Natural killer cell treated with Interleukin-12 subunit alpha and Interleukin-12 subunit beta and Interleukin-15 and Interleukin-18, amount 100 ng/mL, for 72 hours (primary cell): ENCODE data around the gene ARID3B. TPM values are rescaled to one million over a fixed set of nuclear protein-coding genes. Genes with fewer than 3 reads are reported as not detected.
A peak's percentile ranks its signal among the peaks of the same experiment; 100 is the strongest.
"Not testable (repeated sequence)": the region's sequence is repeated elsewhere in the genome, so short reads cannot be mapped to it uniquely, and the experiment has no call there.

Source experiments
- ATAC-seq, 2 donors: fragments of 150-1000 bp; cut with Tn5 transposase in 1 of 2; sonication (Bioruptor Pico), chemical (Tn5 transposase) in 1 of 2; 2 replicates each; pipeline ENCODE4 v1.10.0; 2021
- DNase-seq: peaks from one replicate; pipeline ENCODE4 v3.0.0; 2022; ENCODE audit warnings: low spot score
- H3K27ac Mint-ChIP-seq, 2 donors: 1 replicate in 1 of 2; 2 replicates in 1 of 2; pipeline ENCODE4 v1.8.0; 2022; ENCODE audit warnings: mixed read lengths in 2 of 2, mild to moderate bottlenecking in 1 of 2, moderate library complexity in 1 of 2
- H3K27me3 Mint-ChIP-seq, 2 donors: 1 replicate in 1 of 2; 2 replicates in 1 of 2; pipeline ENCODE4 v1.8.0; 2022; ENCODE audit warnings: mixed read lengths in 2 of 2
- H3K36me3 Mint-ChIP-seq: one replicate; pipeline ENCODE4 v1.8.0; 2022; ENCODE audit warnings: mixed read lengths
- H3K4me1 Mint-ChIP-seq, 2 donors: 1 replicate in 1 of 2; 2 replicates in 1 of 2; pipeline ENCODE4 v1.8.0; 2022; ENCODE audit warnings: low read depth in 2 of 2, mixed read lengths in 2 of 2, mild to moderate bottlenecking in 1 of 2
- H3K4me3 Mint-ChIP-seq: one replicate; pipeline ENCODE4 v1.8.0; 2022; ENCODE audit warnings: mixed read lengths
- H3K9me3 Mint-ChIP-seq: 2 replicates; pipeline ENCODE4 v1.8.0; 2022; ENCODE audit warnings: mixed read lengths
- total RNA-seq, 2 donors: library from RNA; stranded (reverse); gene quantifications; one replicate each; pipeline ENCODE4 v1.2.3, GENCODE V29; 2022

The ARID3B gene
- total RNA-seq, 2 donors from 2014 or later: 77.1 to 105 TPM

DNA sequence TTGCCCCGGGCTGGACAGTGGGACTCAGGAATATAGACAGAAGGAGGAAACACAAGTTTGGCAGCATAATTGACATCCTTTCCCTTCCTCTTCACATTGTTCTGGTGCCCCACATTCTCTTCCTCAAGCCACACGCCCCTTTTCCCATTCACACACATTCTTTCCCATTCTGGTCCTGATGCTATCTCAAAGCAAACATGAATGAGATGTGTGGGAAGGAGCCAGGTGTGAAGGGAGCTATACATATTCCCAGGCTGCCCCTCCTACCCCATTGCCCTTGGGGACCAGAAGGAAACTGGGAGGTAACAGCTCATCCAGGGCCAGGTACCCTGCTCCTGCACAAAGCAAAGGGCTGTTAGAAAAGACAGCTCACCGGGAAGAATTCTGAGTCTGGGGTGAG is 51.2 kb downstream of the ARID3B start:
- no peak overlapping the region for H3K27ac Mint-ChIP-seq
- H3K36me3 Mint-ChIP-seq: peaks cover 17% of the 10 kb centered on the region
- H3K4me3 Mint-ChIP-seq: no peak overlapping the region
- H3K4me1 Mint-ChIP-seq: peaks cover 0 to 3% of the 10 kb centered on the region in 2 donors
- no peaks in the 10 kb centered on the region for H3K27me3 Mint-ChIP-seq
- no peak for ATAC-seq
- no peak for DNase-seq
- no peaks in the 10 kb centered on the region for H3K9me3 Mint-ChIP-seq

DNA sequence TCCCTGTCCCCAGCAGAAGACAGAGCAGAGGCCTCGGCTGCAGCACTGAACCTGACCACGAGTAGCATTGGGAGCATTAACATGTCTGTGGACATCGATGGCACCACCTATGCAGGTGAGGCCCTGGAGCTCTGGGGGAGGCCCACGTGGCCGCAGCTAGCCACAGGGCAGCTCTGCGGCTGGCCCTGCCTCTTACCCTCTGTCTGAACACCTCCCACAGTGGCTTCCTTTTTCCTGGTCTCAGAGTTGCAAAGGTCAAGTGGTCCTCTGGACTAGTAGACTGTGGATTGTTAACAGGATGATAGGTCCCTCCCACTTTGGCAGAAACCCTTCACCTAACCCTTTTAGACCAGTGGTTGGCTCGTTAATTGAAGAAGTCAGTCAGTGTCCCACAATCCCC is 52.1 kb downstream of the ARID3B start:
- no peak overlapping the region for H3K27ac Mint-ChIP-seq

DNA sequence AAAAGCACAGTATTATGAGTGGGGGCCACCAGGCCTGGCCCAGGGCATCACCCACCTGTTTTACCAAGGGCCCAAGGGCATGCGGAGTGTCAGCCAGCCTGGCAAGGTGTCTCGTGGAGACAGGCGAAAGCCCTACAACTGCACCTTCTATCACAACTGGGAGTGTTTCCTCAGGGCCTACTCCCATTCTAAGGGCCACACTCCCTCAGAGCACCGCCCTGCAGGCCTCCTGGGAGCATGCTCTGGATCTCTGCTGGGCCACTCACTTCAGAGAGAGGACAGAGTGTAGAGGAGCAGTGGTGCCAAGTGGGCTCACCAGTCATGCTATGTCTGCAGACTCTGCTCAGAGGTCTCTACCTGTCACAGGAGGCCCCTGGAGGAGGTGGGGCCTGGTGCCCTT is 53.4 kb downstream of the ARID3B start:
- H3K4me1 Mint-ChIP-seq: peaks cover 13 to 17% of the 10 kb centered on the region in 2 donors
- ATAC-seq (no peak), DNase-seq (no peak)
- no peaks in the 10 kb centered on the region for H3K27me3 Mint-ChIP-seq
- no peaks in the 10 kb centered on the region for H3K9me3 Mint-ChIP-seq
- peaks cover 16% of the 10 kb centered on the region for H3K36me3 Mint-ChIP-seq
- no peak overlapping the region for H3K27ac Mint-ChIP-seq
- no peak overlapping the region for H3K4me3 Mint-ChIP-seq

More for the DNA sequence above, 52.1 kb downstream of the ARID3B start:
- Mint-ChIP-seq H3K9me3 (no peaks in the 10 kb centered on the region), H3K4me1 (peaks cover 7% of the 10 kb centered on the region in 2 donors), H3K36me3 (peaks cover 16% of the 10 kb centered on the region), H3K27me3 (no peaks in the 10 kb centered on the region), H3K4me3 (no peak overlapping the region)
- ATAC-seq (no peak), DNase-seq (no peak)

DNA sequence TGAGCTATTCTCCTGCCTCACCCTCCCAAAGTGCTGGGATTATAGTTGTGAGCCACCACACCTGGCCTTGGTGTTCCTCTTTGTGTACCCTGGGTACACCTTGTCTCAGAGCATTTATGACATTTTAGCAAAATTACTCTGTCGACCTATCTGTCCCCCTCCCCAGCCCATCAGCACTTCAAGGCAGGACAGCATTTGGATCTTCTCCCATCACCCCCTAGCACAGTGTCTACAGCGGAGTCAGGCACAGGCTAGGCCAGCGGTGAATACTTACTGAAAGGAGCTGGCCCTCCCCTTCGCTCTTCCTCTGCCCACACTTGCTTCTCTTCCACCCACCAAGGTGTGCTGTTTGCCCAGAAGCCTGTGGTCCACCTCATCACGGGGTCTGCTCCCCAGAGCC is 54.3 kb downstream of the ARID3B start:
- H3K27me3 Mint-ChIP-seq: no peaks in the 10 kb centered on the region
- peaks cover 13 to 17% of the 10 kb centered on the region in 2 donors for H3K4me1 Mint-ChIP-seq
- no peak for ATAC-seq
- H3K9me3 Mint-ChIP-seq: no peaks in the 10 kb centered on the region
- H3K4me3 Mint-ChIP-seq: no peak overlapping the region
- peak overlapping the region in 1 of 2 donors; percentile 63 for H3K27ac Mint-ChIP-seq
- no peak for DNase-seq
- peaks cover 9% of the 10 kb centered on the region for H3K36me3 Mint-ChIP-seq

DNA sequence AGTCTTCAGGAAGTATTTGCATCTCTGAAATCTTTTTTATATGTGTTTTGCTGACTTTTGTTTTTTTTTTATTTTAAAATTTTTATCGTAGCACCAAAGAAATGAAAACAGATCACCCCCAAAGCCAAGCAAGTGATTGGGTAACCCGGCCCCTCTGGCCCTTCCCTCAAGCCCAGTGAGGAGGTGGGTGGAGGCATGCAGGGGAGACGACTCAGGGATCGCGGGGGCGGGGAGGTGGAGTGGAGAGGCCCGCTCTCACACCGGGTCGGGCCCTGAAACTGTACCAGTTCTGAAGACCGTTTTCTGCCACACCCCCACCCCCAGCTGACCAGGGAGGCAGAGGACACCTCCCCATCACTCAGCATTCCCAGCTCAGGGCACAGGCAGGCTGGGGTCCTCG is 55.7 kb downstream of the ARID3B start:
- ATAC-seq, DNase-seq, H3K9me3 Mint-ChIP-seq, H3K4me3 Mint-ChIP-seq, H3K36me3 Mint-ChIP-seq, H3K27me3 Mint-ChIP-seq: not testable (repeated sequence)
- peak overlapping the region in 1 of 2 donors; percentile 56 for H3K27ac Mint-ChIP-seq
- peaks cover 13 to 17% of the 10 kb centered on the region in 2 donors for H3K4me1 Mint-ChIP-seq

DNA sequence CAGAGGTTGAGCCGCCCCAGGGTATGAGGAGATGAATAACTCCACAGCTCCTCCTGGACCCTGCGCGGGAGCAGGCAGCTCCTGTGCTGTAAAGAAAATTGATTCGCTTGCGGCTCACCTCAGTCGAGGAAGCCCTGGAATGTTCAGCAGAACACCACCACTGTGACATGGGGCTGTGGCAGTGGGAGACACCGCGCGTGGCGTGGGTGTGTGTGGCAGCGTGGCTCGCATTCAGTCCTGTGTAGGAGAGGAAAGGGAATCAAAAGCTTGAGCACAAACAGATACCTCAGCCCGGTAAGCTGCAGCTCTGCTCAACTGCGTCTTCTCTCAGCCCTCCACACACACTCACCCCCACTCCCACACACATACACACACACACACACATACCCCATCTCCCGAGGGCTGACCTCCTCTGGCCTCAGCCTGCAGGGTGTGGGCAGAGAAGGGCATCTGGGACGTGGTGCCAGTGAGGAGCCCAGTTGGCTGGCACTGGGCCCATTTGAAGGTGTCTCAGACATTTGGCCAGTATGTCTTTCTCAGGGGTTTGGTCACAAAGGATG is 56.2 kb downstream of the ARID3B start:
- H3K27me3 Mint-ChIP-seq, ATAC-seq, H3K4me3 Mint-ChIP-seq, H3K36me3 Mint-ChIP-seq, H3K27ac Mint-ChIP-seq, H3K9me3 Mint-ChIP-seq, DNase-seq: not testable (repeated sequence)
- H3K4me1 Mint-ChIP-seq: peaks cover 13 to 17% of the 10 kb centered on the region in 2 donors

DNA sequence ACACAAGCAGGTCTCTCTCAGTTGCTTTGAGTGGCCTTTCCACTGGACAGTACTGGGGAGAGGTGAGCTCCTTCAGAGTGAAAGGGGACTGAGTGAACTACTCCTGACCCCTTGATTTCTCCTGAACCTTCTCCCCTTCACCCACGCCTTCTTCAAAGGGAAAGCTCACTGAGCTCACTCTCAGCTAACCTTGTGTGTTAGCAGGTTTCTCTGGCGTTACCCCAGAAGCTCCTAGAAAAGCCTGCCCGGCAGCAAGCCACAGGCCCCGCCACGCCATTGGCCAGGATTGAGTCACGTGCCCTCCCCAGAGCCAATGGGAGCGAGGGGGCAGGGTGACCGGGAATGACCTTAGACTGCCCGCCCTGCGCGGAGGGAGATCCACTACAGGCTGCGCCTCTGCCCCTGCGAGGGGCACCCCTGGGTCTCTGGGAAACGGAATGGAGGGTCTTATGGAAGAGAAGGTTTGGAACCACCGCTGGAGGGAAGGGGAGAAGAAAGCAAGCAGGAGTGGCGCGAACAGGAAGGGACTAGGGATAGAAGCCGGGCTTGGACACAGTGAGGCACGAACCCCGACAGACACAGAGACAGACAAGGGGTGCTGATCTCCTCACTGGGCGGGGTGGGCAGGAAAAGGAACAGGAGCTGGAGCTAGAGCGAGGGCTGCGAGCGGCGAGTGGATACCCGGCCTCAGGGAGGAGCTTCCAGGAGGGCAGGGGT is 57.3 kb downstream of the ARID3B start:
- Mint-ChIP-seq H3K36me3 (peaks cover 5% of the 10 kb centered on the region), H3K4me1 (peaks cover 13 to 19% of the 10 kb centered on the region in 2 donors), H3K9me3 (no peaks in the 10 kb centered on the region), H3K27me3 (no peaks in the 10 kb centered on the region), H3K4me3 (peak overlapping the region; percentile 95), H3K27ac (peak overlapping the region; percentile 81 to 92)
- peak; percentile 95 to 97 for ATAC-seq
- peak; percentile 90 for DNase-seq

DNA sequence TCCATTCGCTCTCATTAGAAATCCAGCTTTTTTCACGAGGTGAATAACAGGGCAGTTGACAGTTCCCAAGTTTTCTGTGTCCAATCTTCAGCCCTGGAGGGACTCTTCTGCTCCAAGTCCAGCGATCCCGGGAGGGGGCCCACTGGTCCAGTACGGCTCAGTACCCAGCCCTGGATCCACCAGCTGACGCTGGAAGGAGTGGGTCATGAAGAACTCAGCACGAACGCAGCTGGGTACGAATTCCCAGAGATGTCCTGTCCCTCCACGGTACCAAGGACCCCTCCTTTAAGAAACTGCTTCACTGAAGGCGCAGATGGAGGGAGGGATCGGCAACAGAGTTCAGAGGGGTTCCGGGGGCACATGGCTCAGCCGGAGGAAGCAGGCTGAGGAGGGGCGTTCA is 58.1 kb downstream of the ARID3B start:
- H3K27ac Mint-ChIP-seq: no peak overlapping the region
- no peak for ATAC-seq
- H3K36me3 Mint-ChIP-seq: no peaks in the 10 kb centered on the region
- H3K4me1 Mint-ChIP-seq: peaks cover 13 to 19% of the 10 kb centered on the region in 2 donors
- no peaks in the 10 kb centered on the region for H3K27me3 Mint-ChIP-seq
- peak overlapping the region; percentile 95 for H3K4me3 Mint-ChIP-seq
- DNase-seq: no peak
- H3K9me3 Mint-ChIP-seq: no peaks in the 10 kb centered on the region

DNA sequence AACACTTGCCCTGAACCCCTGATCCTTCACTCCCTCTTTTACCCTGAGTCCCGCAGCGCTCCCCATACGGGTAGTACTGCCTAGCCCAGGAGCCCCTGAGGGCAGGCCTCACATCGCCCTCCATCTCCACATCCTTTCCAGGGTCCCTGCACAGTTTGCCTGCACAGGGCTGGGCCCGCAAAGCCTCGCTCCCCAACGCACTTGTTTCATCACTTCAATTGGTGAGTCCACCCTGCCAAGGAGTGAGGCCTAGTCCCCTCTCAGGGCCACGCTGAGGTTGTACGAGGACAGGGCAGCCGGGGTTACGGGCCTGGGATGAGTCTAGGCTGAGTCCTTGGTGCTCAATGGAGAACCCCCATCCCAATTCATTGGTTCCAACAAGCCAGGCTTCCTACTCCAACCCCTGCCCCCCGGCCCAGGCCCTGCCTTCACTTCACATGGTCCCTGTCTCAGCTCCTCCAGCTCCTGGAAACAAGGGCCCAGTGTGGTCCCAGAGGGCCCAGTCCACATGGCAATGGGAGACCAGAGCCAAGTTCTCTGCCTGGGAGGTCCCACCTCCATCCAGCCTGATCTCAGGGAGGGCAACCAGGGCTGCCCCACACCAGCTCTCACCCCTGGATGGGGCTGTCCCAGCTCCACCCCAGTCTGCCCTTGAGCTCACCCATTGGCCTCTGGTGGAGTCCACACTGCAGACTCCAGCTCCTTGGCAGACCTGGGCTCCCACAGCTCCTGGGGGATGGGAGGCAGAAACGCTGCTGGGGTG is 62.2 kb downstream of the ARID3B start:
- Mint-ChIP-seq H3K36me3 (no peaks in the 10 kb centered on the region), H3K27me3 (no peaks in the 10 kb centered on the region), H3K4me3 (no peak overlapping the region), H3K27ac (no peak overlapping the region), H3K4me1 (peaks cover 6 to 12% of the 10 kb centered on the region in 2 donors), H3K9me3 (no peaks in the 10 kb centered on the region)
- DNase-seq (no peak), ATAC-seq (peak in 1 of 2 donors; percentile 7)

DNA sequence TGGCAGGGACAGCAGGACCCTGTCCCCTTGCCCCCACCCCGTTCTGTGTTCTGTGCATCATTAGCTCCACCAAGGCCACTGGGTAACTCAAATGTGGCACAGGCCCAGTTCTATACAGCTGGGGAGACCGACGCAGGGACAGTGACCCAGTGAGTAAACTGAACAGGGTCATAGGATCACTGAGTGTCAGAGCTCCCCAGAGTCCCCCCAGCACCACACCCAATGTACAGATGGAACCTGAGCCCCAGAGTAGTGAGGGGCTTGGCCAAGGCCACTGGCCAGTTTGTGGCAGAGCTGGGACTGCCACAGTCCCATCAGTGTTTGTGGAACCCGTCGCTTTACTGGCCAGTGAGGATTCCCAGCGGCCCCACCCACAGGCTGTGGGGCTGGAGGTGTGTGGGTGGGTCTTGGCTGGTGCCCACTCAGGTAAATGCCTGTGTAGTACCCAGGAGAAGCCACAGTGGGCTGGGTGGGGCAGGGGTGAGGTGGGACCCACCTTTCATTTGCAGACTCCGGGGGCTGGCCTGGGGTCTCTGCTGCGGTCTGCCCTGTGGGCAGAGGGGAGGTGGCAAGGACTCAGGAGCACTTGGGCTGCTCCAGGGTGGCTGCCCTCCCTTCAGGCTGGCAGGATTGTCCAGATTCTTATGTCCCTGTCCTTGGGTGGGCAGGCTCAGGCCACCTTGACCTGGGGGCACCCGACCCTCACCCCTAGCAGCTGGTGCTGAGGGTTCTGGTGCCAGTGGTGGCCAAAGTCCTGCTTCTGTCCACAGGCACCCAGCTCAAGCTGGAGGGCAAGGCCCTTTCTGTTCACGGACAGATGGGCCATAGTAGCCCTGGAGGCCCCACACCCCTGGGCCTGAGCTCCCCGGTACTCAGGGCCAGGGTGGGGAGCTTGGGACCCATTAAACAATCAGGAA is 63.0 kb downstream of the ARID3B start:
- no peak overlapping the region for H3K27ac Mint-ChIP-seq
- no peaks in the 10 kb centered on the region for H3K36me3 Mint-ChIP-seq
- no peak overlapping the region for H3K4me3 Mint-ChIP-seq

DNA sequence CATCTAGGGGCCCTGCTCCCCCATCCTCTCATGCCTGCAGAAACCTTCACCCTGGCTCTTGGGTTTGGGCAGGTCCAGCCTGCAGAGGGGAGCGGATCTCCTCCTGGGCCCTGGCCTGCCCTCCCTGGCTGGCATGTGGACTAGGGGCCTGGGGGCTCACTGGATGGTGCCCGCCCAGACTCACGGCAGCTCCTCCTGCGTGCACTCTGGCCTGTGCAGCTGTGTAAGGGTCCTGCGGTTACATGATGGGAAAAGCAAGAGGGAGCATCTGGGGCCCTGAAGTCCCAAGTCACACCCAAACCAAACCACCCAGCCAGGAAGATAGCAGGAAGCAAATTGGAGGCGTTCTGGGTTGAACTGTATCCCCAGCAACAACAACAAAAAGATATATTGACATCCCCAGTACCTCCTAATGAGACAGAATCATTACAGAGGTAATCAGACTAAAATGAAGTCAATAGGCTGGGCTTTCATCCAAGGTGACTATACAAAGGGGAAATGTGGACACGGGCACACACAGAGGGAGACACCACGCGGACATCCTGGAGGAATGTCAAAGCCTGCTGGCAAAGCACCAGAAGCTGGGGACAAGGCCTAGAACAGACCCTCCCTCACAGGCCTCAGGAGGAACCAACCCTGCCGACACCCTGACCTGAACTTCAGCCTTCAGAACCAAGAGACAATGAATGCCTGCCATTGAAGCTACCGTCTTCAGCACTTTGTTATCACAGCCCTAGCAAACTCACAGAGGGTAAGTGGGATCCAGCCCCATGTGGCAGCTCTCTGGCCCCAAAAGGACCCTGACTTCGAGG is 64.2 kb downstream of the ARID3B start:
- no peak for DNase-seq
- no peaks in the 10 kb centered on the region for H3K27me3 Mint-ChIP-seq
- H3K36me3 Mint-ChIP-seq: no peaks in the 10 kb centered on the region
- H3K4me3 Mint-ChIP-seq: no peak overlapping the region
- H3K27ac Mint-ChIP-seq: no peak overlapping the region
- H3K4me1 Mint-ChIP-seq: peaks cover 0 to 2% of the 10 kb centered on the region in 2 donors
- H3K9me3 Mint-ChIP-seq: no peaks in the 10 kb centered on the region
- ATAC-seq: no peak

More for the DNA sequence above, 63.0 kb downstream of the ARID3B start:
- peaks cover 0 to 6% of the 10 kb centered on the region in 2 donors for H3K4me1 Mint-ChIP-seq
- H3K9me3 Mint-ChIP-seq: no peaks in the 10 kb centered on the region
- H3K27me3 Mint-ChIP-seq: no peaks in the 10 kb centered on the region
- ATAC-seq: no peak
- no peak for DNase-seq

DNA sequence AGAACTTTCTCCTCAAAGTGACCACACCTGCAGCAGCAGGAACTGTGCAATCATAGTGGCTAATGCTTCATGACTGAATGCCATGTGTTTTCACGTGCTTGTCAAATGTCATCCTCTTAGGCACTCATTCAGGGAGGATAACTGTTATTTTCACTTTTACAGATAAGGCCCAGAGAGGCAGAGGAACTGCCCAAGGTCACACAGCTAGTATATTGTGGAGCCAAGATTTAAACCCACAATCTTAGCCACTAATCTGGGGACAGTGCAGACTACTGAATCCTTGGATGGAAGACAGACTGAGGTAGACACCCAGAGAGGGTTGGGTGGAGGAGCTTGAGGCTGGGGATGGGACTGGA is 64.8 kb downstream of the ARID3B start:
- H3K36me3 Mint-ChIP-seq: no peaks in the 10 kb centered on the region
- H3K9me3 Mint-ChIP-seq: no peaks in the 10 kb centered on the region
- H3K27ac Mint-ChIP-seq: no peak overlapping the region
- no peaks in the 10 kb centered on the region for H3K27me3 Mint-ChIP-seq
- DNase-seq (no peak), ATAC-seq (no peak)
- H3K4me1 Mint-ChIP-seq: peaks cover 0 to 2% of the 10 kb centered on the region in 2 donors
- no peak overlapping the region for H3K4me3 Mint-ChIP-seq

DNA sequence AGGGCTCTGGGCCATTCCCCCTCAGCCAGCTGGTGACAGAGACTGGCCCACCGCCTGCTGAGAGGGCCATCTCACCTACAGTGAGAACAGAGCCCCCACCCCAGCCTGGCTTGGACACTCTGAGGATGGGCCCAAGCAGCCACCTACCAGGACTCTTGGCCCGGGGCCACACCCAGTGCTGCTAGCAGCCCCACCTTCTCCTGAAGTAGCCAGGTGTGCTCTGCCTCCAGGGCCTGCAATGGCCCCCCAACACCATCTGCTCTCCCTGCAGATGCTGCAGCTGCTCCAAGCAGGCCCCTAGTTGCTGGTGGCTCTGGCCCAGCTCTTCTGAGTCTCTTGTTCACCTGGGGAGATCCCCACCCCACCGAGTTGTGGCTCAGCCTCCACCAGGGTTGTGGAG is 67.8 kb downstream of the ARID3B start:
- Mint-ChIP-seq H3K27ac (no peak overlapping the region), H3K36me3 (no peaks in the 10 kb centered on the region), H3K4me1 (peaks cover 4 to 6% of the 10 kb centered on the region in 2 donors), H3K4me3 (no peak overlapping the region), H3K9me3 (no peaks in the 10 kb centered on the region), H3K27me3 (no peaks in the 10 kb centered on the region)
- DNase-seq (no peak), ATAC-seq (no peak)
